Measurements from ENCODE around the gene PPP2R3C.
"Not testable (repeated sequence)": the region's sequence is repeated elsewhere in the genome, so short reads cannot be mapped to it uniquely, and the experiment has no call there.

PPP2R3C gene

DNA sequence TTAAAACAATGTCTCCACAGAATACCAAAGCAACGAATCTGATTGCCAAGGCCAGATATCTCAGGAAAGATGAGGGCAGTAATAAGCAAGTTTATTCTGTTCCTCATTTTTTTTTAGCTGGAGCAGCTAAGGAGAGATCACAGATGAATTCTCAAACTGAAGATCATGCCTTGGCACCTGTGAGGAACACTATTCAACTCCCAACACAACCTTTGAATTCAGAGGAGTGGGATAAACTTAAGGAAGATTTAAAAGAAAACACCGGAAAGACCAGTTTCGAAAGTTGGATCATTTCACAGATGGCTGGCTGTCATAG is 1.6 kb upstream of the PPP2R3C start:
- no peak for DNase-seq

- peak; percentile 63 for DNase-seq
These were observed 1.1 kb upstream of the PPP2R3C start for GRCh38 chr14:35122696-35123387.

DNA sequence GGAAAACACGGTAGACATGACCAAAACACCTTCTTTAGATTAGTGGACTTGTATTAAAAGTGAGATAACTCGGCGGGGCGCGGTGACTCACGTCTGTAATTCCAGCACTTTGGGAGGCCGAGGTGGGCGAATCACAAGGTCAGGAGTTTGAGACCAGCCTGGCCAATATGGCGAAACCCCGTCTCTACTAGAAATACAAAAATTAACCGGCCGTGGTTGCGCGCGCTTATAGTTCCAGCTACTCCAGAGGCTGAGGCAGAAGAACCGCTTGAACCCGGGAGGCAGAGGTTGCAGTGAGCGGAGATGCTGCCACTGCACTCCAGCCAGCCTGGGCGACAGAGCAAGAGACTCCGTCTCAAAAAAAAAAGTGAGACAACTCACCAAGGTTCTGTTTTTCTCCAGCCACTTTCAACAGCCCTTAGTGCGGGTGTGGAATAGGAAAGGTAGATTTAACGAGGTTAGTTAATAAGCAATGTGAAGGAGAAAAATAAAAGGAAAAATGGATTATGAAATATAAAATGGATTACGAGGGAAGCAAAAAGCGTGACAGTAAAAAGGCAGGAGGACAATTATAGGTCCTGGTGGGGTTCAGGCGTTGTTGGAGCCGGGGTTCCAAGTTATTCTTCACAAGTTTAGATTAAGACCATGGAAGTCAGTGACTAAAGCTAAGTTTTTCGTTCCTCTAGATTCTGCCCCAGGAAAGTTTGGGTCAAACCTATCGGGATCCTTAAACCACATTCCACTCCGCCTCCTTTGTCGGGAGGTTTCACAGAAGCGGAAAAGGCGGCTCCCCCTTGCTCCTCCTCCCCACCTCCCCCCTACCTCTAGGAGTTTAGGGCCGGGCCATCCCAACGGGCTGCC is 534 bp downstream of the PPP2R3C start:
- no peak for DNase-seq

DNA sequence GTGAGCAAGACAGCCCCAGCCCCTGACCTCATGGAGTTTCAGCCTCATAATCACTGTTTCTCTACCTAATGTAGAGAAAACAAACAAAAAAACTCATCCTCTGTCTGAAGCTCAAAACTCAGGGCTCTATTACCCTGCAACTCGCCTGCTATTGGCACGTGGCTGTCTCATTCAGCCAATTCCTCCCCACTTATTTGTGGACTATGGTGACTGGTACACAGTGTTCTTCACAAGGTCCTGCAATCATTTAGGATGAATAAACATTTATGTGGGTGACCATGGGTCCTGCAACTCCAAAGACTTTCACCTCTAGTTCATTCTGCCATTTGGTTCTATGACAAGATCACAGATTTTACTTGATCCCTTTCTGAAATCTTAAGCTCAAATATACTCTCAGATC is 4.7 kb downstream of the PPP2R3C start:
- DNase-seq, result no peak

DNA sequence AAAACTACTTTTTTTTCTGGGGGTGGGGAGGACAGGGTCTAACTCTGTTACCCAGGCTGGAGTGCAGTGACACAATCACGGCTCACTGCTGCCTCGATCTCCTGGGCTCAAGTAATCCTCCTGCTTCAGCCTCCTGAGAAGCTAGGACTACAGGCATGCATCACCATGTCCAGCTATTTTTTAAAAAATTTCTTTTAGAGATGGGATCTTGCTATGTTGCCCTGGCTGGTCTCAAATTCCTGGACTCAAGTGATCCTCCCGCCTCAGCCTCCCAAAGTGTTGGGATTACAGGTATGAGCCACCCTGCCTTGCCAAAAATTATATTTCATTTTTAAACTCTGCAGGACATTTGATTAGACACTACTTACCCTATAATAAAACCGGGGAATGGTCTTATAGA is 5.5 kb downstream of the PPP2R3C start:
- no peak for DNase-seq

DNA sequence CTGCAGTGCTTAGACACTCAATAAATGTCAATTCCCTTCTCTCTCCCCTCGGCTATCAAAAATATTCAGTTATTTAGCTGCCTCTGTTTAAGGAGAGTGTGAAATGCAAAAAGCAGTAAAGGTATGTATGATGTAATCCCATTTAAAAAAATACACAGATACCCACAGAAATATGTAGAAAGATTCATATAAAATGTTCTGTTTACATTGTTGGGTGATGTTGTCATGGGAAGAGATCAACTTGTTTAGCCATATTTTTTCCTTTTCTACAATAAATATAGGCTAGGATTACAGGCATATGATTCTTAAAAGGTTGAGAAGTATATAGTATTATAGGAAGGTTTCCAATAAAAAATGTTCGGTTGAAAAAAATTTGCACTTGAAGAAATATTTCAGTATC is 7.8 kb downstream of the PPP2R3C start:
- DNase-seq, result no peak

DNA sequence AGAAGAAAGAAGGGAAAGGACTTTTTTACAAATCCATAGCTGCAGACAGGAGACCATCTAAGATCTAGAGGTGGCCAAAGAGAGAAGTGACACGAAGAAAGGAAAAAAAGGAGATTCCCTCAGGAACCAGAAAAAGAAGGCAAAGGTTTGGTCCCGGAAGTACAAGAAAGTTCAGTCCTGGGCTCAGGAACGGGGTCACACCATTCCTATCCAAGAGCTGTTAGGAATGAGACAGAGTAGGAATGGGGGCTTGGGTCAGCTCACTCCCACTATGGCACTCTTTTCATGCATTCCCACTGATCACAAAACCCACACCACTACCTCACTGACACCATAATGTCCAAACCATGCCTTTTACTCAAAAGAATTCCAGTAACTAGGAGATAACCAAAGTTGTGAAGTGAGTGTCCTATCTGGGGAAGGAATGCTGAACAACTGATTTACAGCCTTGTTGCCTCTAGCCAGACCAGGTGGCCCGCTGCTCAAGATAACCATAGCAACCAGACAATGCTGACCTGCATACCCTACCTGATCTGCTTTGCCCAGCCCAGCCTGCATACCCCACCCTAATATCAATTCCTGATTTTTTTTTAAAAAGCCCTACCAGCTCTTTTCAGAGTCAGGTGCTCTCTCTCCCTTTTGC is 8.4 kb downstream of the PPP2R3C start:
- no peak for DNase-seq

GRCh38 chr14:35112641-35113040 is 9.1 kb downstream of the PPP2R3C start:
- DNase-seq, result no peak

DNA sequence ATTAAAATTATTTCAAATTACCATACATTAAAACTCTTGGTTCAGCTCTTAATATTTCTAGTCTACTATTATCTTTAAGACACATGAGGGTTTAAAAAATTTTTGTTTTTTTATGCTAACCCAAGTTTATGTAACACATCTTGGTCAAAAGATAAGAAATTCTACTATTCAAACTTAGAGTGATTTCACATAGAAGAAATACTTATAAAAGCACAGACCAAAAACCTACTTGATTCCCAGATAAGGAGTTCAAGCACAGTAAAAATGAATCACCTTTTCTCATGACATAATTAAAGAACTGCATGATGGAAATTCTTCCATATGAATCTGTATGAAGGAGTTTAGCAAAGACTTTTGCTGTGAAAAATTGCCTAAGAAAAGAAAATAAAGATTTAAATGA is 13.9 kb downstream of the PPP2R3C start:
- DNase-seq, result no peak

GRCh38 chr14:35094645-35095044 is 27.1 kb downstream of the PPP2R3C start:
- DNase-seq, result not testable (repeated sequence)

GRCh38 chr14:35088514-35088913 is 33.3 kb downstream of the PPP2R3C start:
- DNase-seq, result no peak

GRCh38 chr14:35085441-35085840 is 36.3 kb downstream of the PPP2R3C start:
- no peak for DNase-seq

GRCh38 chr14:35083530-35084150 is 38.1 kb downstream of the PPP2R3C start:
- DNase-seq, result no peak

- DNase-seq, result no peak
These were observed 42.0 kb downstream of the PPP2R3C start for GRCh38 chr14:35079742-35080141.

DNA sequence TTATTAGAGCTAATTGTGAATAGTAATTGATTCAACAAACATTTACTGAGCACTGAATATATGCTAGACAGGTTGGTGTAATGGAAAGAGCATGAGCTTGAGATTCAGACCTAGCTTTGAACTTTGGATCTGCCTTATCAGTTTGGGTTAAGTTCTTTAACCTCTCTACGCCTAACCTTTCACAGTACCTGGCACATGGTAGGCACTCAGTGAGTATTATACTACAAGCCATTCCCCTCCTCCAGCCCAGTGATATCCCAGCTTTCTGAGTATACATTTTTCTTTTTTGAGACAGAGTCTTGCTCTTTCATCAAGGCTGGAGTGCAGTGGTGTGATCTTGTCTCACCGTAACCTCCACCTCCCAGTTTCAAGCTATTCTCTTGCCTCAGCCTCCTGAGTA is 43.7 kb downstream of the PPP2R3C start:
- no peak for DNase-seq

DNA sequence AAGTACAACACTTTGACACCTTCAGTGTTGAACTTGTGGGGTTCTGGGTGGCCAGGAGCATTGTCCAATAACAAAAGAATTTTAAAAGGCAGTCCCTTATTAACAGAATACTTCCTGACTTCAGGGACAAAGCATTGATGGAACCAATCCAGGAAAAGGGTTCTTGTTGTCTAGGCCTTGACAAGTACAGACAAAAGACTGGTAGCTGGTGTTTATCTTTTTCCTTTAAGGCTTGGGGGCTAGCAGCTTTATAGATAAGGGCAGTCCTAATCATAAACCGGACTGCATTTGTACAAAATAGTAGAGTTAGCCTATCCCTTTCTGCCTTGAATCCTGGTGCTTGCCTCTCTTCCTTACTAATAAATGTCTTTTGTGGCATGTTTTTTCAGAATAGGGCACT is 48.3 kb downstream of the PPP2R3C start:
- no peak for DNase-seq

DNA sequence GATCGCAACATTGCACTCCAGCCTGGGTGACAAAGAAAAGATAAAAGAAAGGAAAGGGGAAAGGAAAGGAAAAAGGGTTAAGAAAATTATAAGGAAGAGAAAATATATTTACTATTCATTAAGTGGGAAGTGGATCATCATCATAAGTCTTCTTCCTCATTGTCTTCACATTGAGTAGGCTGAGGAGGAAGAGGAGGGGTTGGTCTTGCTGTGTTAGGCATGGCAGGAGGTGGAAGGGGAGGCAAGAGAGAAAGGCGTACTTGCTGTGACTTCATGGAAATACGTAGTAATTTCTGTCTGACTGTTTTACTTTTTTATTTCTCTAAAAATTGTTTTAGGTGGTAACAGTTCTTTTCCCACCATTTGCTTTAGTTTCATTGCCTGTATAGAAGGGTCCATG is 49.6 kb downstream of the PPP2R3C start:
- DNase-seq, result no peak

GRCh38 chr14:35068238-35069012 is 53.4 kb downstream of the PPP2R3C start:
- no peak for DNase-seq

DNA sequence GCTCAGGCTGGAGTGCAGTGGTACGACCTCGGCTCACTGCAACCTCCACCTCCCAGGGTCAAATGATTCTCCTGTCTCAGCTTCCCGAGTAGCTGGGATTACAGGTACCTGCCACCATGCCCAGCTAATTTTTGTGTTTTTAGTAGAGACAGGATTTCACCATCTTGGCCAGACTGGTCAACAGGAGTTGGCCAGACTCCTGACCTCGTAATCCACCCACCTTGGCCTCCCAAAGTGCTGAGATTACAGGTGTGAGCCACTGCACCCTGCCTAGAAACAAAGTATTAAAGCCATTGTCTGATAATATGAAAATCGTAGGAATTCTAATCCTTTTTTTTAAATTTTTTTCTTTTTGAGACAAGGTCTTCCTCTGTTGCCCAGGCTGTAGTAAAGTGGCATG is 56.1 kb downstream of the PPP2R3C start:
- DNase-seq, result not testable (repeated sequence)

DNA sequence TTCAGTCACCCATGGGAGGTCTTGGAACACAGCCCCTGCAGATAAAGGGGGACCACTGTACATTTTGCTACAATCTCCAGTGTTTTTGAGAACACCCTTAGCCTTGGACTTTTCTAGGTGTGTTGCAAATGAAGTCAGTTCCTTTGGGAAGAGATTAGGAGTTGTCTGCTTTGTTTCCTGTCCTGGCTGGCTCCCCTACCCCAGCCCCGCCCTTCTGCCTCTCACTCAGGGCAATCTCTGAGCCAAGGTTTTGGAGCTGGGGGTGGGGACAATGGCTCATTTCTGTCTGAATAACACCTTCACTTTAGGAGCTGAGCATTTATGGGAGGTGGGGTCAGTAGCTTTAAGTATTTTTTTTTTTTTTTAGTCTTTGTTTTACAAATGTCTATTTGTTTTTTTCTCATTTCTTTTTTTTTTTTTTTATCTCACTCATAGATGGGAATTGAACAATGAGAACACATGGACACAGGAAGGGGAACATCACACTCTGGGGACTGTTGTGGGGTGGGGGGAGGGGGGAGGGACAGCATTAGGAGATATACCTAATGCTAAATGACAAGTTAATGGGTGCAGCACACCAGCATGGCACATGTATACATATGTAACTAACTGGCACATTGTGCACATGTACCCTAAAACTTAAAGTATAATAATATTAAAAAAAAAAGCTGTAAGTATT is 60.5 kb downstream of the PPP2R3C start:
- DNase-seq, result not testable (repeated sequence)

- DNase-seq, result no peak
These were observed 69.2 kb downstream of the PPP2R3C start for GRCh38 chr14:35052637-35053036.

DNA sequence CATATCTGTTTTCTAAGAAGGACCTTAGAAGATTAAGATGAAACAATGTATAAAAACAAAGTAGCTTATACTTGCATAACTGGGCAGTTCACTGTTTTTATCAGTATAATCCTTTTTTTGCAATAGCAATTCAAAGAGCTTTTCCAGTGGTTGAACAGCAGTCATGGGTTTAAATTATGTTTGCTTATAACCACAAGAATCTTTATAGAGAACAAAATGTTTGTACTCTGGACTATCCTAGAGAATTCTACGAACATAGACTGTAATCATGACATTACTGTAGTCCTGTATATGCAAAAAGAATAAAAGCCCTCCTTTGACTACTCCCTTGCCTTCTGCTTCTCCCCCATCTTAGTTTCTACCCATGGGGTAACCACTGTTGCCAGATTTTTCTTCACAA is 70.0 kb downstream of the PPP2R3C start:
- DNase-seq, result no peak
